Sigmoid colon (tissue), 4 donors: ENCODE measurements around the gene COL23A1.
A peak's percentile ranks its signal among the peaks of the same experiment; 100 is the strongest.

Experiments
- CTCF ChIP-seq, 4 experiments: fragments of 450-650 bp in 3 of 4; fragments of 200-600 bp in 1 of 4; IDR thresholded peaks; one replicate each; pipeline ENCODE4 v1.5.1; 2016 to 2019; ENCODE audit warnings: antibody characterized with exemption in 4 of 4, mild to moderate bottlenecking in 3 of 4, moderate library complexity in 2 of 4
- POLR2A ChIP-seq, 2 donors: fragments of 450-650 bp; IDR thresholded peaks; one replicate each; pipeline ENCODE4 v1.6.1; 2016; ENCODE audit warnings: antibody characterized with exemption in 2 of 2, mild to moderate bottlenecking in 2 of 2, moderate library complexity in 2 of 2
- POLR2AphosphoS5 ChIP-seq, 4 donors: sonication (generic); formaldehyde crosslinking; IDR thresholded peaks; one replicate each; pipeline ENCODE4 v1.6.1; 2017; ENCODE audit warnings: antibody characterized with exemption in 4 of 4

DNA sequence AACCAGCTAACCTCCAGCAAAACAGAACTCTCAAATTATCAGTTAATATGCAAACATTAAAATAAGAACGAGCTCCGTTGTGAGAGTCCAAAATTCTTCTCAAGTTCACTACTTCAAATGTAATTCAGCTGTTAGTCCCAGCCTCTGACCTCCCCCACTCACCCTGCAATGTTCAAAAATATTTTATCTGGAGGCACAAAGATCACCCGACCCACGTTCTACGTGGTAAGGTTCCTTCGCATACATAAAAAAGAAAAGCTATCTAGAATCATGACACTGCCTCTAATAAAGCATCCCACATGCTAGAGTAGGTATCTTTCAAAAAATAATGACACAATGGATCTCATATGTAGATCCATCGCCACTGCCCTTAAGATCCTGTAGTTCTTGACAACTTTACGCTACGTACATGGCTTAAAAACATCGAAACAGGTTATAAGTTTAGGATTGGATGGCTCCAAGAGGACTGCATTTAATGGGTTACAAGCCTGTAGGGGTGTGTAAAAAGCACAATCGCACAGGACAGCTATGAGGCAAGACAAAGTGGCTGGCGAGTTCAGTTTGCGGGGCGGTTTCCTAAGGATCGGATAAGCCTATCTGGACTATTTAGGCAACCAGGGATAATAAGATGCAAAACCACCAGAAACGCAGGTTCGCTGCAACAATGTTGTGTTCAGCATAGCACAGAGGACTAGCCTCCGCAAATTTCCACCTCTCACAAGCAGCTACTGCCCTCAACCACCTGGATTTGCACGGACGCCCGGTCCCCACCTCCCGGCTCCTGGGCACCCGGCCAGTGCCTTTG, 35.7 kb upstream of the COL23A1 start:
- TF ChIP-seq CTCF (IDR thresholded peaks at IDR 0.05) (no peak), POLR2A (IDR thresholded peaks at IDR 0.05) (no peak), POLR2AphosphoS5 (IDR thresholded peaks at IDR 0.05) (peak in 1 of 4 donors; percentile 4)
